HG03097 (cell line): Measurements from ENCODE around the gene IRF8.
A peak's percentile ranks its signal among the peaks of the same experiment; 100 is the strongest.
"Not testable (repeated sequence)": the region's sequence is repeated elsewhere in the genome, so short reads cannot be mapped to it uniquely, and the experiment has no call there.

Experiments used
- ATAC-seq: cut with Tn5 transposase; IDR thresholded peaks from one replicate; pipeline ENCODE4 v1.9.1; 2021; ENCODE audit not compliant: unreplicated experiment, low FRiP score

Gene IRF8

DNA sequence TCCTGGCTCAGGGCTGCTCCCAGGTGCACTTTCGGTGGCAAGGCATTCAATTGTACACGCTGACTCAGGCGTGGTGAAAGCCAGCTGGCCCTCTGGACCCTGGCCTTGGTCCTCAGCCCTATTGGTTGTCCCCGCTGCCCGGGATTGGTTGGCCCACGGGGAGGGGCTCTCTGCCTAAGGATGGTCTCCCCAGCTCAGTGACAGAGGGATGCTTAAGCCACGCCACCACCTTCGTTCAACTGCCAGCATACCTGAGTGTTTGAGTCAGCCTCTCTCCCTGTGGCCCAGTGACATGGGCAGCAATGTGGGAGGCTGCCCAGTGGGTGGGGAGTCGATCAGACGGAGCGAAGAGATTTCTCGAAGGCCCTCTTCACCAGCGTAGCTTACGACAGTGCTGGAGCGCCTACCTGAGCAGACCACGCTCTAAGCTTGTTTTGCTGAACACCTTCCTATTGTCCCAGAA is 30.3 kb downstream of the IRF8 start:
- no peak for ATAC-seq

- no peak for ATAC-seq
Observed at GRCh38 chr16:85930301-85930700, 31.3 kb downstream of the IRF8 start.

DNA sequence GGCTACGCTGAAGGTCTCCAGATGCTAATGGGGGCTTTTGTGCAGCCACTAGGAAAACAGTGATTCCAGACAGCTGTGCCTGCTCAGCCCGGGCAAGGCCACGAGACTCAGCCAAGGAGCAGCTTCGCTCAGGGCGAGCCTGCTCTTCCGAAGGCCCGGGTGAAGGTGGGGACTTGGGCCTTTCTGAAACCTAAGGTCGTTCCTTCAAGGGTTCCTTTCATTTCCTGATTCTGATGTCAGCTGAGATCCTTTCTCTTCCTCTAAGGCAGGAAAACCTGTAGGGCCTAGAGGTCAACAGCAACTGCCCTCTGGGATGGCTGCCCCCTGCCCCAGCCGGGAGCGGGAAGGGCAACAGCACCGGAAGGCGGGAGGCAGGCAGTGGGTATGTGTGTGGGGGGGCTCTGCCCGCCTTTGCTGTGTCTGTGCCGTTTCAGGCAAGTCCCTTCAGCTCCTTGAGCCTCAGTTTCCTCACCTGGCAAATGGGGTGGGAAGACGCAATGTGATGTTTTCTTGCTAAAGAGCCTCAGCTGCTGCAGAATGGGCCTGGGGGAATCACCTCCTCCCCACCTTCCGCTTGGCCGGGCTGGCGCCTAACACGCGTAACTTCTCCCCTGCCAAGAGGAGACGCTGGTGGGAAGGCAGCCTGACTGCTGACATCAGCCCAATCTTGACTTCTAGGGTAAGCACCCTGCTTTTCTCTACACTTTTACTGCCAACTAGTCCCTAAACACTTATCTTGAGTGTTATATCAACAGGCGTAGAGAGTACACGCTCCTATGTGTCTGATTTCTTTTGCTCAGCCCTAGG is 32.8 kb downstream of the IRF8 start:
- ATAC-seq, result no peak

DNA sequence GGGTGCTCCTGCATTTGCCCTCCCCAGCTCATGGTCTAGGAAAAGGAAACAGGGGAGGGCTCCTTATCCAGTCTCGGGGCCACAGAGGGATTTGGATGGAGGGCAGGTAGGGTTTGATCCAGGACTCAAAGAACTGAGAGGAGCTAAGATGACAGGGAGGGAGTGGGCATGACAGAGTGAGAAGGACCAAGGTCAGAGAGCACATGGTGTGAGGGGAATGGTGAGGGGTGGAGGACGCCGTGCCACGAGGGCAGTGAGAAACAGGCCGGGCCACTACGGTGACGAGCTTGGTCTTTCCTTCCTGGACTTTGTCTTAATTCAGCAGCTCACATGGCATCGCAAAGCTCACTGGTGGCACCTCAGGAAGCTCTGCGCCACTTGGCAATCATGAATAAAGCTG is 35.2 kb downstream of the IRF8 start:
- ATAC-seq, result no peak

- peak; percentile 12 for ATAC-seq
Observed at GRCh38 chr16:85935391-85935973, 36.5 kb downstream of the IRF8 start.

DNA sequence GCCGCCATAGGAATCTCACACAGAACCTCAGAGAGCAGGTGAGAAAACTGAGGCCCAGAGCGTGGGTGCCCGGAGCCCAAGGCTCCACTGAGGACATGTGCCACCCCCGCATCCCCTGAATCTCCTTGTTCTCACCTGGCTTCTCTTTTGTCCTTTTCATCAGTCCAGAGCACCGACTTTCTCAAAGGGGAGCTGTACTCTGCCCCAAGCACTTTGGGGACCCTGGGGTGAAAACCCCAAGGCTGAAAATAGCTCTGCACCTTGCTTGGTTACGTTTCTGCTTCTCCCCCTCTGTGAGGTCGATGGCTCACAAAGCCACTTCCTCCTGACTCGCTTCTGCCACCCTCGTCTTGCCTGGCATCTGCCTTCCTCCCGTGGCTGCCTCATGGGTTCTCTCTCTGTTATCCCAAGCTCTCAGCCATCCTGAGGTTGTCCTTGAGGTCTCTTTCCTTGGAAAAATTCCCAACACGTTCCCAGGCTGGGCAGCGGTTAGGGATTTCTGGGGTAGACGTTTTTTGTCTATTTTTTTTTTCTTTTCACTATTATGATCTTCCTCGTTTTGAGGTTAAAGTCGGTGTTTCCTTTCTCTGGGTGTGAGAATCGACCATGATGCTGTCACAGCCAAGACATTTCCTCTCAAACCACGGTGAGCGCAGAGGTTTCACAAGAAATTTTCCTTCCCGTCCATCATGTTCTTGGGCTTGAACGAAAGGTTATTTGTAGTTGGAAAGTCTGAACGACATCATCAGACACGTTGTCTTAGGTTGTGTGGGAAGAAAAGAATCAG is 37.2 kb downstream of the IRF8 start:
- ATAC-seq, result peak; percentile 61

- peak; percentile 7 for ATAC-seq
Observed at GRCh38 chr16:85936816-85937215, 37.9 kb downstream of the IRF8 start.

DNA sequence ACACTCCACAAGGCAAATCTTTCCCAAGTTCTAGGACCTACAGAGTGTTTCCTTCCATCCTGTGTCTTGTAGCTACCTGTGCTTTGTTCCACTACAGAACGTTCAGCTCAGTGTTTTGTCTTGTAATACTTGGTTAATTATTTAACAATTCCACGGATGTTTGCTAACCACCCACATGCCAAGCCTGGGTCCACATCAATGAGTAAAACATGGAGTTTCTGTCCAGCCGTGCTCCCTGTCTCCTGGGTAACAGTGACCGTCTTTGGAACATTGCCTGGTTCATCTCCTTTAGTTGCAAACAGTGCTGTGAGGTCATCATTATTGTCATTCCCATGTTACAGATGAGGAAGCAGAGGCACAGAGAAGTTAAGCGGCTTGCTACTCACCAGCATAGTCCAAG is 41.3 kb downstream of the IRF8 start:
- no peak for ATAC-seq

DNA sequence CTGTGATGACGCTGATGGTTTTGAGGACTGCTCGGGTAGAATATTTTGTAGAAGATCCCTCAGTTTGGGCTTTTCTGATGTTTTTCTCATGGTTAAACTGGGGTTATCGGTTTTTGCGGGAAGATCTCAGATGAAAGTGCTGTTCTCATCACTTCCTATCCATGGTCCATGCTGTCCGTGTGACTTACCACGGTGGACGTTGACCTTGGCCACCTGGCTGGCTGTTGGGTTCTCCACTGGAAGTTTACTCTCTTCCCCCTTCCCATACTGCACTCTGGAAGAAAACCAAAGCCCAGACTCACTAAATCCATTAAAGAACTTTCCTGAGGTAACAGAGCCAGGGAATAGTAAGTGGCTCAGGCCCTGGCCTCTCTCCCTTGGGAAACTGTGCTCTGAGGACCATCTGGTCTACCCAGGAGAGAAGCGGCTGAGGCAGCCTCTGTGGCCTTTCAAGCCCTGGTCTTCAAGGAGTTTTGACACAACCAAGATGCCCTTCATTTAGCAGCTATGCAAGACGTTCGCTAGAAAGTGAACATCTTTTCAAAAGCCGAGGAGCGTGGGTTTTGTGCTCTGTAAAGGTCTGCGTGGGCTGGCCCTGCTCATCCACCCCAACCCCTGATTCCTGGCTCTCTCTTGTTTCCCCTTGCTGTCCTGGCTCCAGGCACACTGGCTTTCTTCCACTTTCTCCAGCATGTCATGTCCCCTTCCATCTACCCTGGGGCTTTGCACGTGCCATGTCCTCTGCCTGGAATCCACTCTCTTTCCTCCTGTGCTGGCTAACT is 43.1 kb downstream of the IRF8 start:
- no peak for ATAC-seq

- ATAC-seq, result not testable (repeated sequence)
Observed at GRCh38 chr16:85942659-85943058, 43.7 kb downstream of the IRF8 start.

DNA sequence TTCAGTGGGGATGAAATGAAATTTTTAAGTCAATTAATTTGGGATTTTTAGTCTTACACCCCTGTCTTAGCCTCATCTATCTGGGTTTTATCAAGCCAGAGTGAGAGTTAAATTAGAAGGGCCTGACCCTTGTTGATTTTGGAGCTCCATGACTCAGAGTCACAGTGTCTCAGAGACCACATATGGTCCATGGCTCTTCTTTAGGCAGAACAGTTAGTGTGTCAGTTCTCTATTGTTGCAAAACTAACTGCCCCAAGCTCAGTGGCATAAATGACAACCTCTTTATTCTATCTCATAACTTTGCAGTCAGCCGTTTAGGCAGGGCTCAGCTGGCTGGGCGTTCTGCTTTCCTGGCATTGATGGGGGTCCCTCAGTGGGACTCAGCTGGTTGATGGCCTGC is 44.7 kb downstream of the IRF8 start:
- no peak for ATAC-seq

DNA sequence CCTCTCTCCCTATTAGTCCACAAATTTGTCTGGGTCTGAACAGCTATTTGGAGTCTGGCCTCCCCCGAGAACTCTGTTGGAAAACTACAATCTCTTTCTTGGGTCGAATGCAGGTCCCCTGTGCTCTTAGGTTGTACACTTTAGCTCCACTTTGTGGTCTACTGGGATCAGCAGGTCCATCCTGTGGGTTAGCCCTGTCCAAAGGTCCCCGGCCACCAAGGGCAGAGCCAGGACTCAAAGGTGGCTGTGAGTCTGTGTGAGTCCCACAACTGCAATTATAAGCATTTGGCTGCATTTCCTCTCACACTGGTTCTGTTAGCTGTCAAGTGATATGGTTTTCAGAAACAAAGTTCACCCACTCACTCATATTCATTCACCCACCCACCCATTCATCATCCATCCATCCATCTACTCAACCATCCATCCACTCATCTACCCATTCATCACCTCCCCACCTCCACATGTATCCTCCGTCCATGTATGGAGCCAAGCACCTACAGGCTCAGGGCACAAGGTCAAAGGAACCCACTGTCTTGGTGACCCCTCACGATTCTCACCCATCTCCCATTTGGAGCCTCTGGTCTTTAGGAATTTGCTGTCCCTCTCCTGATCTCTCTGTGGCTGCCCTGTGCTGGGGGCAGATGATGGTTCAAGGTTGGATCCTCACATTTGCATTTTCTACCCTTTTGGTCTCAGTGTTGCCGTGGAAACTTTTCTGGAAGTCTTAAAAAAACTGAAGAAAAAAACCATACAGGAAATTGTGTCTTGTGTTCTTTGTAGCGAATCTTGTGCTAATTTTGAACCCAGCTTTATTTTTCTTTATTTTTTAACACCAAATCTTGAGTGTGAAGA is 45.8 kb downstream of the IRF8 start:
- no peak for ATAC-seq

DNA sequence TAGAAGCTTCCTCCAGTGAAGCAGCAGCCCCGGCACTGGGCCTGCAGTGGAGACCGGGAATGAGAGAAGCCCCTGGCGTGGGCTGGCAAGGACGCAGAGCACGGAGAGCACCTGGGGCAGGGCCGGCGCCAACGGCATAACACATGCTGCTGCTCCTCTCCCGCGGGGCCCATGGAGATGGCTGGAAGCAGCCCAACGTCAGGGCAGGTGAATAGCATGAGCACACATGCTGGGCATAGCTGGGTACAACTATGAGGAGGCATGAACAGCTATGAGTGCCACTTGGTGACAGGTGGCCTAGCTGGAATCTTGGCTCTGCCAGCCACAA is 46.4 kb downstream of the IRF8 start:
- ATAC-seq, result no peak

- ATAC-seq, result no peak
Observed at GRCh38 chr16:85946541-85947124, 47.7 kb downstream of the IRF8 start.

- ATAC-seq, result peak; percentile 64
Observed at GRCh38 chr16:85947230-85948137, 48.5 kb downstream of the IRF8 start.

- peak; percentile 28 for ATAC-seq
Observed at GRCh38 chr16:85948138-85948509, 49.2 kb downstream of the IRF8 start.

GRCh38 chr16:85948616-85949265 is 49.8 kb downstream of the IRF8 start:
- ATAC-seq, result no peak
